Calu3 (cell line): Measurements from ENCODE around the gene TRIM8. TPM values are rescaled to one million over a fixed set of nuclear protein-coding genes. Genes with fewer than 3 reads are reported as not detected.
A peak's percentile ranks its signal among the peaks of the same experiment; 100 is the strongest.

ENCODE experiments used
- BruUV-seq: library from RNA; stranded (reverse); fragments of 400-500 nt; replicated peaks from 2 replicates; lab custom pipeline; 2021; lab: Mats Ljungman, UMichigan
- CTCF ChIA-PET: fragments of 300-600 bp; sonication (Branson Sonifier 250); formaldehyde crosslinking; loops from one replicate; lab custom pipeline; 2022; ENCODE audit warnings: antibody characterized with exemption; lab: Charles Lee
- DNase-seq: peaks from one replicate; pipeline ENCODE4 v3.0.0; 2022
- H3K27ac Mint-ChIP-seq: one replicate; pipeline ENCODE4 v1.8.0; 2022; ENCODE audit warnings: mixed read lengths; ENCODE audit not compliant: unreplicated experiment
- H3K27me3 Mint-ChIP-seq: one replicate; pipeline ENCODE4 v1.8.0; 2022; ENCODE audit warnings: mixed read lengths; ENCODE audit not compliant: unreplicated experiment
- H3K36me3 Mint-ChIP-seq: one replicate; pipeline ENCODE4 v1.8.0; 2022; ENCODE audit warnings: mild to moderate bottlenecking, moderate library complexity, mixed read lengths; ENCODE audit not compliant: insufficient read depth, unreplicated experiment
- H3K4me1 Mint-ChIP-seq: one replicate; pipeline ENCODE4 v1.8.0; 2022; ENCODE audit warnings: mild to moderate bottlenecking, low read depth, mixed read lengths; ENCODE audit not compliant: unreplicated experiment
- H3K4me3 Mint-ChIP-seq: one replicate; pipeline ENCODE4 v1.8.0; 2022; ENCODE audit warnings: mild to moderate bottlenecking, low read depth, moderate library complexity, mixed read lengths; ENCODE audit not compliant: unreplicated experiment
- H3K9me3 Mint-ChIP-seq: one replicate; pipeline ENCODE4 v1.8.0; 2022; ENCODE audit warnings: low read depth, mixed read lengths; ENCODE audit not compliant: unreplicated experiment
- intact Hi-C: fragments of 100-400 bp; cut with micrococcal nuclease; formaldehyde crosslinking; loops from one replicate; pipeline ENCODE4 v1.10.0; 2022; ENCODE audit not compliant: unreplicated experiment
- total RNA-seq: library from RNA; stranded (reverse); gene quantifications from 2 replicates; pipeline ENCODE4 v1.2.3, GENCODE V29; 2022
- TF ChIP-seq, protein P1 (sequence below): fragments of 200-600 bp; IDR thresholded peaks from one replicate; pipeline ENCODE4 v1.8.0; 2022; ENCODE audit warnings: antibody characterized with exemption; ENCODE audit not compliant: unreplicated experiment

TRIM8 gene
- total RNA-seq, 1 experiment from 2014 or later: 52.1 TPM

DNA sequence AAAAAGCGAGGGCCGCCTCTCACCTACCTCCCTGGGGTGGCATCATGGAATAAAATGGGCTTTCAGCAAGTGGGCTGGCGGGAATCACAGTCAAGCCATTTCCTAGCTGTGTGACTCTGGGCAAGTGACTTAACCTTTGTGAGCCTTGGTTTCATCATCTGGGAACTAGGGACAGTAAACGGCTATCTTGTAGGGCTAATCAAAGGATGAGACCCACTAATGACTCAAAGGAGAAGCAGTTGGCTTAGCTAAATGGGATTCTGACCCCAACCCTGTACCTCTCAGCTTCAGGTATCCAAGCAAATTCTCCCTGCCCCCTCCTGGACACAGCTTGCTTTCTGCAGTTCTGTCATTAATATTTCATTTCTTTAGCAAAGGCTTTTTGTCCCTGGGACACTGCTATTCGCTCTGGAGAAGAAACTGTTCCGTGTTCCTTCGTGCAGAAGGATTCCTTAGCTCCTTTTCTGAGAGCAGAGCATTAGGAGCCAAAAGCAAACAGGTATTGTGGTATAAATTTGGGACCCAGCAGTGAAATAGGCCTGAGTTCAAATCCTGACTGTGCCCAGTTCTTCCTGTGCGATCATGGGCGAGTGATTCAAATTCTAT is 25.9 kb downstream of the TRIM8 start:
- no peaks in the 10 kb centered on the region for H3K9me3 Mint-ChIP-seq
- intact Hi-C loops: no loop called here
- H3K4me3 Mint-ChIP-seq: no peak overlapping the region
- peaks cover 10% of the 10 kb centered on the region for H3K4me1 Mint-ChIP-seq
- H3K27ac Mint-ChIP-seq: no peak overlapping the region
- TF ChIP-seq, protein P1, sequence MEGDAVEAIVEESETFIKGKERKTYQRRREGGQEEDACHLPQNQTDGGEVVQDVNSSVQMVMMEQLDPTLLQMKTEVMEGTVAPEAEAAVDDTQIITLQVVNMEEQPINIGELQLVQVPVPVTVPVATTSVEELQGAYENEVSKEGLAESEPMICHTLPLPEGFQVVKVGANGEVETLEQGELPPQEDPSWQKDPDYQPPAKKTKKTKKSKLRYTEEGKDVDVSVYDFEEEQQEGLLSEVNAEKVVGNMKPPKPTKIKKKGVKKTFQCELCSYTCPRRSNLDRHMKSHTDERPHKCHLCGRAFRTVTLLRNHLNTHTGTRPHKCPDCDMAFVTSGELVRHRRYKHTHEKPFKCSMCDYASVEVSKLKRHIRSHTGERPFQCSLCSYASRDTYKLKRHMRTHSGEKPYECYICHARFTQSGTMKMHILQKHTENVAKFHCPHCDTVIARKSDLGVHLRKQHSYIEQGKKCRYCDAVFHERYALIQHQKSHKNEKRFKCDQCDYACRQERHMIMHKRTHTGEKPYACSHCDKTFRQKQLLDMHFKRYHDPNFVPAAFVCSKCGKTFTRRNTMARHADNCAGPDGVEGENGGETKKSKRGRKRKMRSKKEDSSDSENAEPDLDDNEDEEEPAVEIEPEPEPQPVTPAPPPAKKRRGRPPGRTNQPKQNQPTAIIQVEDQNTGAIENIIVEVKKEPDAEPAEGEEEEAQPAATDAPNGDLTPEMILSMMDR: peak; percentile 8
- DNase-seq: no peak
- CTCF ChIA-PET: interaction anchor here (1.1 to 1.3 kb wide), 2 partner anchors 14 to 82 kb away, joined by 3 to 4 read pairs; no protein-coding TSS in a partner anchor
- H3K27me3 Mint-ChIP-seq: peaks cover 12% of the 10 kb centered on the region
- H3K36me3 Mint-ChIP-seq: no peaks in the 10 kb centered on the region
- no TSS peak for BruUV-seq

DNA sequence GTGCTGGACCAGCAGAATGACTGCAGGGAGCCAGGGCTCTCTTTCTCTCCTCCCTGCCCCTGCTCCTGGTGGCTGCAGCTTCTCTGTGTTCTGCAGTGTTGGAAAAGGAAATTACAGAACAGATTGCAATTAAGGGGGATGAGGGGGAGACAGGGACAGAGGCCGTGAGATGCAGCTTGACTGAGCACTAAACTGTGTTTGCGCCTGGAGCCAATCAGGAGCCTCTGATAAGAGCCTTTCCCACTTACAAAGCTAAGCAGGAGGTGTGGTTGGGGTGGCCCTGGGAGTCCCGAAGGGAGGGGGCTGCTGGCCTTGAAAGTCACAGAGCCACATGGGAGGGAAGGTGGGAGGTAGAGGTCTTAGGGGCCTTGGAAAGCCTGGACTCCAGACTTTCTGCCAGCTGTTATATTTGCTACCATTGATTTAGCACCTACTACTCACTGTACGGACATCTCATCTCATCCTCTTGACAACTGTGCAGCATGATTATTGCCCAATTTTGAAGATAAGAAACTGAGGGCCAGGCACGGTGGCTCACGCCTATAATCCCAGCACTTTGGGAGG is 26.7 kb downstream of the TRIM8 start:
- no peak for DNase-seq
- CTCF ChIA-PET: no interaction called here
- Mint-ChIP-seq H3K9me3 (no peaks in the 10 kb centered on the region), H3K36me3 (no peaks in the 10 kb centered on the region), H3K27me3 (peaks cover 12% of the 10 kb centered on the region), H3K4me3 (no peak overlapping the region), H3K4me1 (peaks cover 10% of the 10 kb centered on the region), H3K27ac (no peak overlapping the region)
- no TSS peak for BruUV-seq
- TF ChIP-seq, protein P1: no peak
- intact Hi-C loops: no loop called here

DNA sequence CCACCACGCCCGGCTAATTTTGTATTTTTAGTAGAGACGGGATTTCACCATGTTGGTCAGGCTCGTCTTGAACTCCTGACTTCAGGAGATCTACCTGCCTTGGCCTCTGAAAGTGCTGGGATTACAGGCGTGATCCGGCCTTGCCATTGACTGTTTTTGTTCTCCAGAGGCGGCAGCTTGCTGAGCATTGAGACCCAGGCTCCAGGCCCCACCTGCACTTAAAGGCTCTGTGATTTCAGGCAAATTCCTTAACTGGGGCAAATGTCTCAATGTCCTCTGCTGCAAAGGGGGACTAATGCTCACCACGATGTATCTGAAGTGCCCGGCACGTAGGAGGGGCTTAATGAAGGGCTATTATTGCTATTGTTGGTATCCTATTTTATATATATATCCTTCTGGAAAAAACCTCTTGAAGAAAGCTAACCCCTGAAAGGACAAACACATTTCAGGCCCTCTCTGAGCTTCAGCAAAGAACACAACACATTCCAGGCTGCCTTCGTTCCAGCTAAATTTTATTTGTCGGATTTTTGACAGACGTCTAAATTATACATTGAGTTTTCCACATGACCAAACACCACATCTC is 29.0 kb downstream of the TRIM8 start:
- DNase-seq: no peak
- Mint-ChIP-seq H3K27ac (no peak overlapping the region), H3K36me3 (no peaks in the 10 kb centered on the region), H3K4me1 (peaks cover 10% of the 10 kb centered on the region), H3K4me3 (peak overlapping the region; percentile 3), H3K27me3 (peaks cover 12% of the 10 kb centered on the region), H3K9me3 (no peaks in the 10 kb centered on the region)
- CTCF ChIA-PET: interaction anchor here (0.7 to 1.3 kb wide), 3 partner anchors 18 to 1071 kb away, joined by 3 to 5 read pairs (median 4); no protein-coding TSS in a partner anchor
- BruUV-seq: no TSS peak
- TF ChIP-seq, protein P1: no peak
- intact Hi-C loops: no loop called here

DNA sequence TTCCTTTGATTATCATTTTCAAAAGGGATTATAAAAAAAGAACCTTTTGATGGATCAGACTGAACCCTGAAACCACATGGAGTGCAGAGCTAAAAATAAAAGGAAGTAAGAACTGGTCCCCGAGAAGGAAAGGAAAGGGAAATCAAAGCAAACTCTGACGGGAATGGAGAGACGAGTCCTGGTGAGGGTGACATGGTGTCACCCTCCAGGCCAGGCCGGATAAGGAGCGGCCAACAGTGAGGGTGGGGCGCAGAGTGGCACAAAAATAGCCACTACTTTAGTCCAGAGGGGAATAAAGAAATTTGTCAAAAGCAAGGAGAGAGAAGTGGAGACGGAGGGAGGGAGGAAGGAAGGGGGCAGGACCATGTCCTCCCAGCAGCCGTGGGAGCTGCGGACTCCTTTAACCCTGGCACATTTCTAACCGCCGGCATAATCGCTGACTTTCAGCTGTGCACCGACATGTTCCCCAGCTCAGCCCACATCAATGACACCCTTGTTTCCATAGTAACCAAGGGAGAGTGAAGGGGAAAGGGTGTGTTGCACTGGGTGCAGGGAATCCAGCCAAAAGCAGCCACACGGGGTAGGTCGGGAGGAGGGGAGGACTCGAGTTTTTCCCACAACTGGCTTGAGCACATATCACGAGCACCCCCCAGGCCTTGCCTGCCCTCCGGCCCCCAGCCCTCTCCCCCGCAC is 29.7 kb downstream of the TRIM8 start:
- Mint-ChIP-seq H3K4me1 (peaks cover 10% of the 10 kb centered on the region), H3K36me3 (no peaks in the 10 kb centered on the region), H3K27me3 (peaks cover 12% of the 10 kb centered on the region), H3K9me3 (no peaks in the 10 kb centered on the region), H3K4me3 (peak overlapping the region; percentile 3), H3K27ac (no peak overlapping the region)
- TF ChIP-seq, protein P1: no peak
- DNase-seq: no peak
- BruUV-seq: no TSS peak
- intact Hi-C loops: no loop called here
- CTCF ChIA-PET: interaction anchor here (1.3 kb wide), 1 partner anchor 28 kb away, joined by 3 read pairs; no protein-coding TSS in a partner anchor
